Mammary epithelial cell (primary cell): ENCODE data around the gene ENTREP3.

ENCODE experiments used
- CTCF ChIP-seq, 2 donors: IDR thresholded peaks in 1 of 2; conservative IDR thresholded peaks in 1 of 2; 2 replicates each; pipeline ENCODE4 v1.5.1; 2011 to 2012; ENCODE audit warnings: inconsistent platforms in 2 of 2, low read length in 2 of 2, mild to moderate bottlenecking in 2 of 2, control low read depth in 1 of 2, low read depth in 1 of 2; ENCODE audit not compliant: insufficient read depth in 1 of 2; ENCODE audit errors: extremely low read depth in 1 of 2
- EZH2 ChIP-seq: IDR thresholded peaks from 2 replicates; pipeline ENCODE4 v1.6.1; 2012; ENCODE audit warnings: low read length, inconsistent platforms, borderline replicate concordance

- TF ChIP-seq CTCF (conservative IDR thresholded peaks at IDR 0.05 in 1 of 2, IDR thresholded peaks at IDR 0.05 in 1 of 2; ENCODE audit: extremely low read depth in 1 of 2, insufficient read depth in 1 of 2, low read depth in 1 of 2, low read length in 2 of 2) (no peak), EZH2 (no peak)
These were observed 49.3 kb upstream of the ENTREP3 start for GRCh38 chr1:155304558-155305063.
